CD4-positive, CD25-positive, alpha-beta regulatory T cell (primary cell): ENCODE results near the gene RFX2. TPM values are rescaled to one million over a fixed set of nuclear protein-coding genes. Genes with fewer than 3 reads are reported as not detected.
"Not testable (repeated sequence)": the region's sequence is repeated elsewhere in the genome, so short reads cannot be mapped to it uniquely, and the experiment has no call there.

ENCODE experiments used
- ATAC-seq, 2 donors: fragments of 150-1000 bp; cut with Tn5 transposase; one replicate each; pipeline ENCODE4 v1.10.0; 2021; ENCODE audit warnings: low read depth in 2 of 2, moderate number of reproducible peaks in 2 of 2, moderate library complexity in 1 of 2
- DNase-seq, 3 donors: peaks; one replicate each; pipeline versions ENCODE4 v3.0.0 to v3.0.0-alpha.2; 2012 to 2022; ENCODE audit warnings: mixed read lengths in 1 of 3
- H3K27ac ChIP-seq: one replicate; pipeline ENCODE4 v1.7.0; 2013; ENCODE audit warnings: mild to moderate bottlenecking, low read length; ENCODE audit not compliant: insufficient read depth, poor library complexity, severe bottlenecking
- H3K27me3 ChIP-seq: one replicate; pipeline ENCODE4 v1.7.0; 2013; ENCODE audit warnings: low read length; ENCODE audit not compliant: control insufficient read depth, insufficient read depth
- H3K36me3 ChIP-seq: one replicate; pipeline ENCODE4 v1.7.0; 2013; ENCODE audit warnings: mild to moderate bottlenecking, low read length, moderate library complexity; ENCODE audit not compliant: control insufficient read depth, insufficient read depth
- H3K4me1 ChIP-seq: 2 replicates; pipeline ENCODE4 v1.7.0; 2013; ENCODE audit warnings: mild to moderate bottlenecking, low read length; ENCODE audit not compliant: insufficient read depth, control insufficient read depth, poor library complexity, severe bottlenecking
- H3K4me3 ChIP-seq: one replicate; pipeline ENCODE4 v1.7.0; 2013; ENCODE audit warnings: low read depth, mild to moderate bottlenecking, low read length, moderate library complexity
- H3K9me3 ChIP-seq, 2 experiments: 1 replicate in 1 of 2; 2 replicates in 1 of 2; pipeline ENCODE4 v1.7.0; 2013; ENCODE audit warnings: low read length in 2 of 2, mild to moderate bottlenecking in 1 of 2, moderate library complexity in 1 of 2; ENCODE audit not compliant: control insufficient read depth in 2 of 2
- H3K27ac Mint-ChIP-seq, 3 donors: one replicate each; pipeline ENCODE4 v1.8.0; 2020 to 2022; ENCODE audit warnings: mild to moderate bottlenecking in 3 of 3, mixed read lengths in 3 of 3, moderate library complexity in 2 of 3
- H3K27me3 Mint-ChIP-seq: one replicate; pipeline ENCODE4 v1.8.0; 2022; ENCODE audit warnings: mild to moderate bottlenecking, mixed read lengths
- H3K36me3 Mint-ChIP-seq: one replicate; pipeline ENCODE4 v1.8.0; 2020; ENCODE audit warnings: mixed read lengths
- H3K4me1 Mint-ChIP-seq, 4 donors: one replicate each; pipeline ENCODE4 v1.8.0; 2020 to 2022; ENCODE audit warnings: mixed read lengths in 4 of 4, mild to moderate bottlenecking in 1 of 4
- H3K4me3 Mint-ChIP-seq, 4 donors: one replicate each; pipeline ENCODE4 v1.8.0; 2020 to 2022; ENCODE audit warnings: mild to moderate bottlenecking in 4 of 4, mixed read lengths in 4 of 4, moderate library complexity in 3 of 4
- H3K9me3 Mint-ChIP-seq, 7 donors: one replicate each; pipeline ENCODE4 v1.8.0; 2020 to 2022; ENCODE audit warnings: mixed read lengths in 7 of 7, mild to moderate bottlenecking in 3 of 7, moderate library complexity in 2 of 7
- polyA plus RNA-seq, 4 donors: library from polyadenylated mRNA; unstranded; fragments of 300-500 nt; fragmentation: Illumina TruSeq; gene quantifications; one replicate each; pipeline ENCODE4 v1.2.3, GENCODE V29; 2021
- total RNA-seq: library from RNA; stranded (reverse); gene quantifications from one replicate; pipeline ENCODE4 v1.2.3, GENCODE V29; 2022

The RFX2 gene
- total and polyA plus RNA-seq, 5 donors from 2014 or later: 1.3 to 3.3 (median 2.3) TPM

- DNase-seq: no peak
- no peaks in the 10 kb centered on the region for H3K36me3 Mint-ChIP-seq
These were observed 117.5 kb downstream of the RFX2 start for GRCh38 chr19:5992756-5993155.

GRCh38 chr19:5991244-5991838, 119.0 kb downstream of the RFX2 start:
- Mint-ChIP-seq H3K4me3 (no peak overlapping the region), H3K27ac (no peak overlapping the region), H3K4me1 (peaks cover 0 to 21% (median 11%) of the 10 kb centered on the region in 4 donors), H3K27me3 (no peaks in the 10 kb centered on the region), H3K9me3 (no peaks in the 10 kb centered on the region), H3K36me3 (no peaks in the 10 kb centered on the region)
- H3K27me3 ChIP-seq: no peaks in the 10 kb centered on the region
- no peak overlapping the region for H3K27ac ChIP-seq
- ATAC-seq (no peak), DNase-seq (no peak)
- no peak overlapping the region for H3K4me3 ChIP-seq
- no peaks in the 10 kb centered on the region for H3K36me3 ChIP-seq
- H3K4me1 ChIP-seq: peaks cover 6% of the 10 kb centered on the region
- H3K9me3 ChIP-seq: no peaks in the 10 kb centered on the region

More at GRCh38 chr19:5992756-5993155, 117.5 kb downstream of the RFX2 start:
- H3K27ac ChIP-seq: no peak overlapping the region
- H3K9me3 ChIP-seq: no peaks in the 10 kb centered on the region
- Mint-ChIP-seq H3K27ac (no peak overlapping the region), H3K4me1 (peaks cover 0 to 13% (median 4%) of the 10 kb centered on the region in 4 donors), H3K9me3 (no peaks in the 10 kb centered on the region), H3K27me3 (no peaks in the 10 kb centered on the region), H3K4me3 (no peak overlapping the region)
- no peaks in the 10 kb centered on the region for H3K27me3 ChIP-seq
- H3K4me1 ChIP-seq: peaks cover 1% of the 10 kb centered on the region
- ATAC-seq: no peak
- H3K4me3 ChIP-seq: no peak overlapping the region
- no peaks in the 10 kb centered on the region for H3K36me3 ChIP-seq

DNA sequence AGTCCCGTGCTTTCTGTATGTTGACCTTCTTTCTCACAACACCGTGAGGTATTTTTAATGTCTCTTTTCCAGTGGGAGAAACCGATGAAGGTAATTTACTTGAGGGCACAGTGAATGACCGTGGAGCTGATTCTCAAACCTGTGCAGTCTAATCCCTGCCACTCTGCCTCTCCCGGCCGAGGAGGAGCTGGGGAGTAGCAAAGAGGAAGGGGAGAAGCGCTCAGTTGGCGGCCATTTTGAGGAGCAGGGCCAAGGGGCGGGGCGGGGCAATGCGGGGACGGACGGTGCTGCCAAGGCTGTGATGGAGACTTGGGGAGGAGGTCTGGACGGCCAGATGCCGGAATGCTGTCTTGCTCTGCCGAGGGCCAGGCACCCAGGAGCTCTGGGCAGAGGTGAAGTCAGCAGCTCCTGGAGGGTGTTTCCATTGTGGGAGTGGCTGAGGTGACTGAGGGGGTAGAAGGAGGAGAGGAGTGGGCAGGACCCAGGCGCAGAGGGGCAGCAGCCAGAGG, 120.0 kb downstream of the RFX2 start:
- H3K4me3 Mint-ChIP-seq: no peak overlapping the region
- H3K27ac Mint-ChIP-seq: no peak overlapping the region

DNA sequence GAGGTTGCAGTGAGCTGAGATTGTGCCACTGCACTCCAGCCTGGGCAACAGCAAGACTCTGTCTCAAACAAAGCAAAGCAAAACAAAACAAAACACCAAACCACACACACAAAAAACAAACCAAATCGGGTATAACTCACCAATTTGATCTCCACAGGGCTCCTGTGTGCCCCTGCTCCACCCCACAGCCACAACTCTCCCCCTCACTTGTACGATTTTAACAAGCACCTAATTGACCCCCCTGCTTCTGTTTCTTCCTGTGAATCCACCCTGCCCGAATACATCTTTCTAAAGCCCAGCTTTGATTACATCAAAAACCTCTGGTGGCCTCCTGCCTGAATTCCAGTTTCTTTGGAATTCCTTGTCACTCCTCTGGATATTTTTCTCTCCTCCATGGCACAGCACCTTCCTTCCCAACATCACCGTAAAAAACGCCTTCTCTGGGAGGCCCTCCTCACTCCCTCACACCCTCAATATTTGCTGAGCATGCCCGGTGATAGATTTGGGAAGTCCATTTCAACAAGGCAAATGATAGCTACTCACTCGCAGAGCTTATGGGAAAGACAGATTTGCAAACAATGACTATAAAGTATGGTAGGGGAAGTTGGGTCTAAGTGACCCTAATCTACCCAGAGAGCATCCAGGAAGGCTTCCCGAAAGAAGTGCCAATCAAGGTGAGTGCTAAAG, 120.8 kb downstream of the RFX2 start:
- Histone ChIP-seq H3K4me3 (no peak overlapping the region), H3K9me3 (no peaks in the 10 kb centered on the region), H3K27me3 (no peaks in the 10 kb centered on the region), H3K4me1 (peaks cover 10% of the 10 kb centered on the region), H3K27ac (no peak overlapping the region), H3K36me3 (no peaks in the 10 kb centered on the region)
- Mint-ChIP-seq H3K4me3 (peak overlapping the region in 2 of 4 donors; percentile 10 to 12), H3K27me3 (no peaks in the 10 kb centered on the region), H3K36me3 (no peaks in the 10 kb centered on the region), H3K9me3 (no peaks in the 10 kb centered on the region), H3K4me1 (peaks cover 0 to 28% (median 15%) of the 10 kb centered on the region in 4 donors), H3K27ac (peak overlapping the region in 2 of 3 donors; percentile 22 to 26)
- DNase-seq (no peak), ATAC-seq (no peak)

More for the DNA sequence above, 120.0 kb downstream of the RFX2 start:
- Histone ChIP-seq H3K36me3 (no peaks in the 10 kb centered on the region), H3K4me3 (no peak overlapping the region), H3K27ac (no peak overlapping the region), H3K4me1 (peaks cover 6% of the 10 kb centered on the region), H3K9me3 (no peaks in the 10 kb centered on the region), H3K27me3 (no peaks in the 10 kb centered on the region)
- DNase-seq (no peak), ATAC-seq (no peak)
- H3K27me3 Mint-ChIP-seq: no peaks in the 10 kb centered on the region
- no peaks in the 10 kb centered on the region for H3K36me3 Mint-ChIP-seq
- H3K9me3 Mint-ChIP-seq: no peaks in the 10 kb centered on the region
- peaks cover 0 to 22% (median 11%) of the 10 kb centered on the region in 4 donors for H3K4me1 Mint-ChIP-seq

DNA sequence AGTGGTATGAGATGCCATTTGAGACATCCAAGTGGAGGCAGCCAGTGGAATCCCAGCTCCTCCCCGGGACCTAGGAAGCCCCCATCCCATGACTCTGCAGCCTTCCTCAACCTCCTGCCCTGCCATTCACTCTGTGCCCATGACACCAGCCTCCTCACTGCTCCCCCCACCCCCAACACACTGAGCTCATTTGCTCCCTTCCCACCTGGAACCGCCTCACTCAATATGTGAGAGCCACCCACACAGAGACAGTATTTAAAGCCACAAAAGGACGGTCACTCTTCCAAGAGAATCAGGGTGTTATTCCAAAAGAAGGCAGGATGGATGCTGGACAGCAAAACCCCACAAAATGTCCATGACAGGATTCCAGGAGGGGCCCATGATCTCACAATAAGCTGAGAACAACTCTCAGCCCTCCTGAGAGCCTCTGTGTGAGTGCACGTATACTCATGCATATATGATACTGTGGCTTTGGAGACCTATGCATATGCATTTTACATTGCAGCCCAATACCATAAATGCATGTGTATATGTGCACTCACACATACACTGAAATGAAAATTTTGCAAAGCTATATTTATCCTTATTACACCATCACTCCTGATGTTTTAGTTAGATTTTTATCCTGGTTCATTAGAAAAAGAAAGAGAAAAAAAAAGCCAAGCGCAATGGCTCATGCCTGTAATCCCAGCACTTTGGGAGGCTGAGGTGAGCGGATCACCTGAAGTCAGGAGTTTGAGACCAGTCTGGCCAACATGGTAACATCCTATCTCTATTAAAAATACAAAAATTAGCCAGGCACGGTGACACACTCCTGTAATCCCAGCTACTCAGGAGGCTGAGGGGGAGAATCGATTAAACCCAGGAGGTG, 121.5 kb downstream of the RFX2 start:
- Histone ChIP-seq H3K4me3 (no peak overlapping the region), H3K27ac (no peak overlapping the region), H3K27me3 (no peaks in the 10 kb centered on the region), H3K4me1 (peaks cover 16% of the 10 kb centered on the region), H3K9me3 (no peaks in the 10 kb centered on the region), H3K36me3 (no peaks in the 10 kb centered on the region)
- peak overlapping the region in 1 of 4 donors; percentile 12 for H3K4me3 Mint-ChIP-seq
- ATAC-seq (no peak), DNase-seq (no peak)
- H3K36me3 Mint-ChIP-seq: no peaks in the 10 kb centered on the region
- no peaks in the 10 kb centered on the region for H3K27me3 Mint-ChIP-seq
- H3K27ac Mint-ChIP-seq: peak overlapping the region in 1 of 3 donors; percentile 48
- no peaks in the 10 kb centered on the region for H3K9me3 Mint-ChIP-seq
- H3K4me1 Mint-ChIP-seq: peaks cover 0 to 33% (median 19%) of the 10 kb centered on the region in 4 donors

- no peaks in the 10 kb centered on the region for H3K36me3 ChIP-seq
- peak overlapping the region; percentile 84 for H3K4me3 ChIP-seq
- H3K4me1 ChIP-seq: peaks cover 27% of the 10 kb centered on the region
- H3K9me3 Mint-ChIP-seq: no peaks in the 10 kb centered on the region
- H3K27ac ChIP-seq: no peak overlapping the region
- peak overlapping the region; percentile 58 to 82 (median 82) for H3K27ac Mint-ChIP-seq
- peak in 1 of 2 donors; percentile 56 for ATAC-seq
- H3K27me3 ChIP-seq: no peaks in the 10 kb centered on the region
- no peaks in the 10 kb centered on the region for H3K27me3 Mint-ChIP-seq
- DNase-seq: peak; percentile 67 to 88 (median 68)
- no peaks in the 10 kb centered on the region for H3K36me3 Mint-ChIP-seq
- H3K4me1 Mint-ChIP-seq: peaks cover 0 to 46% (median 28%) of the 10 kb centered on the region in 4 donors
- H3K4me3 Mint-ChIP-seq: peak overlapping the region; percentile 48 to 83 (median 82)
- H3K9me3 ChIP-seq: no peaks in the 10 kb centered on the region
These were observed 123.1 kb downstream of the RFX2 start for GRCh38 chr19:5987077-5987818.

DNA sequence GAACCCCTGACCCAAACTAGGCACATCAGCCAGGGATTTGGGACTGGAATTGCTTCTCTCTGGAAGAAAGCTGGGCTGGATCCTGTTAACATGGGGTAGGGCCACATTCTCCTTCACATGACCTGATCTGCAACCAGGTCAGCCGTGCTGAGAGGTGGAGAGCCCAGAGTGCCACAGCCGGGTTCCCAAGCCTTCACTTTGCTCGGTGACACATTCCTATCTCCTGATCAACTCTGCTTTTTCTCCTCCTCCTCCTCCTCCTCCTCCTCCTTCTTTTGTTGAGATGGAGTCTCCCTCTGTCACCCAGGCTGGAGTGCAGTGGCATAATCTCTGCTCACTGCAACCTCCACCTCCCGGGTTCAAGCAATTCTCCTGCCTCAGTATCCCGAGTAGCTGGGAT, 124.5 kb downstream of the RFX2 start:
- not testable (repeated sequence) for H3K27ac ChIP-seq, ATAC-seq, H3K9me3 Mint-ChIP-seq, H3K36me3 ChIP-seq, DNase-seq, H3K27me3 ChIP-seq, H3K27ac Mint-ChIP-seq, H3K27me3 Mint-ChIP-seq, H3K36me3 Mint-ChIP-seq, H3K4me3 Mint-ChIP-seq, H3K9me3 ChIP-seq, H3K4me3 ChIP-seq
- peaks cover 0 to 51% (median 29%) of the 10 kb centered on the region in 4 donors for H3K4me1 Mint-ChIP-seq
- H3K4me1 ChIP-seq: peaks cover 27% of the 10 kb centered on the region
